Colonic mucosa (tissue), 4 donors: Measurements from ENCODE around the gene ADK. TPM values are rescaled to one million over a fixed set of nuclear protein-coding genes. Genes with fewer than 3 reads are reported as not detected.

Experiments used
- DNase-seq: peaks from one replicate; pipeline ENCODE4 v3.0.0-alpha.2; 2020
- H3K27ac ChIP-seq: fragments of 200-600 bp; one replicate; pipeline ENCODE4 v1.8.0; 2021
- H3K27me3 ChIP-seq: fragments of 200-600 bp; one replicate; pipeline ENCODE4 v1.8.0; 2021
- H3K36me3 ChIP-seq: fragments of 200-600 bp; one replicate; pipeline ENCODE4 v1.8.0; 2021
- H3K4me1 ChIP-seq: fragments of 200-600 bp; one replicate; pipeline ENCODE4 v1.8.0; 2021; ENCODE audit warnings: mild to moderate bottlenecking
- H3K4me3 ChIP-seq: fragments of 200-600 bp; one replicate; pipeline ENCODE4 v1.8.0; 2021
- H3K9ac ChIP-seq, 2 donors: one replicate each; pipeline ENCODE4 v1.7.0; 2013; ENCODE audit warnings: control low read depth in 2 of 2, low read depth in 2 of 2, low read length in 2 of 2
- H3K9me3 ChIP-seq: fragments of 200-600 bp; one replicate; pipeline ENCODE4 v1.8.0; 2021
- CTCF ChIP-seq: fragments of 200-600 bp; IDR thresholded peaks from one replicate; pipeline ENCODE4 v1.8.0; 2022; ENCODE audit warnings: antibody characterized with exemption, mild to moderate bottlenecking
- intact Hi-C: fragments of 100-400 bp; cut with DNase I; formaldehyde crosslinking; loops from one replicate; pipeline ENCODE4 v1.14.1; 2022
- total RNA-seq, 2 donors: library from RNA; stranded (reverse); fragmentation: NEBNext Ultra II Directional in 1 of 2; extraction: Animal tissue kit (Norgen Biotek cat#: 25700) in 1 of 2; gene quantifications; one replicate each; pipeline ENCODE4 v1.2.1, GENCODE V29; 2021
- donor health status: healthy.
- donor health status: DM: no; HTN: no; CAD: no.
- donor health status: DM: no; HTN: no; CAD: no.

Gene ADK
- total RNA-seq, 2 donors from 2014 or later, result 20.2 to 27.6 TPM

GRCh38 chr10:74582566-74582965, 431.5 kb downstream of the ADK start:
- H3K9ac ChIP-seq, result no peak overlapping the region
- no peaks in the 10 kb centered on the region for H3K36me3 ChIP-seq
- peaks cover 5% of the 10 kb centered on the region for H3K4me1 ChIP-seq
- no peak overlapping the region for H3K27ac ChIP-seq
- no peak for TF ChIP-seq CTCF
- no peak overlapping the region for H3K4me3 ChIP-seq
- no peaks in the 10 kb centered on the region for H3K27me3 ChIP-seq
- H3K9me3 ChIP-seq, result no peaks in the 10 kb centered on the region
- intact Hi-C loops, result no loop called here
- no peak for DNase-seq

GRCh38 chr10:74585231-74586087, 434.4 kb downstream of the ADK start:
- Histone ChIP-seq H3K9ac (peak overlapping the region in 1 of 2 donors; percentile 6), H3K27me3 (no peaks in the 10 kb centered on the region), H3K9me3 (no peaks in the 10 kb centered on the region), H3K36me3 (no peaks in the 10 kb centered on the region), H3K4me3 (no peak overlapping the region), H3K27ac (no peak overlapping the region), H3K4me1 (peaks cover 5% of the 10 kb centered on the region)
- no peak for DNase-seq
- intact Hi-C loops, result no loop called here
- TF ChIP-seq CTCF, result no peak

GRCh38 chr10:74586088-74586585, 435.1 kb downstream of the ADK start:
- H3K4me3 ChIP-seq, result no peak overlapping the region
- intact Hi-C loops, result no loop called here
- H3K9me3 ChIP-seq, result no peaks in the 10 kb centered on the region
- no peak for DNase-seq
- no peak for TF ChIP-seq CTCF
- H3K27me3 ChIP-seq, result no peaks in the 10 kb centered on the region
- no peak overlapping the region for H3K9ac ChIP-seq
- H3K4me1 ChIP-seq, result peaks cover 5% of the 10 kb centered on the region
- H3K36me3 ChIP-seq, result no peaks in the 10 kb centered on the region
- no peak overlapping the region for H3K27ac ChIP-seq

GRCh38 chr10:74587109-74587854, 436.3 kb downstream of the ADK start:
- Histone ChIP-seq H3K27me3 (no peaks in the 10 kb centered on the region), H3K36me3 (no peaks in the 10 kb centered on the region), H3K27ac (no peak overlapping the region), H3K9me3 (no peaks in the 10 kb centered on the region), H3K4me1 (peaks cover 5% of the 10 kb centered on the region), H3K9ac (no peak overlapping the region), H3K4me3 (no peak overlapping the region)
- TF ChIP-seq CTCF, result no peak
- DNase-seq, result no peak
- intact Hi-C loops, result no loop called here

- Histone ChIP-seq H3K36me3 (no peaks in the 10 kb centered on the region), H3K4me1 (peaks cover 5% of the 10 kb centered on the region), H3K4me3 (no peak overlapping the region), H3K27ac (no peak overlapping the region), H3K9ac (no peak overlapping the region), H3K9me3 (no peaks in the 10 kb centered on the region), H3K27me3 (no peaks in the 10 kb centered on the region)
- no peak for TF ChIP-seq CTCF
- DNase-seq, result peak; percentile 71
- intact Hi-C loops, result no loop called here
Observed at GRCh38 chr10:74589226-74589673, 438.2 kb downstream of the ADK start.
